H1 (cell line): ENCODE data around the gene DCANP1. TPM values are rescaled to one million over a fixed set of nuclear protein-coding genes. Genes with fewer than 3 reads are reported as not detected.

Experiments used
- HDAC2 ChIP-seq, 2 experiments: fragments of 300-600 bp in 1 of 2; sonication (generic) in 1 of 2; IDR thresholded peaks; 2 replicates each; pipeline ENCODE4 v1.6.1; 2011 to 2012; ENCODE audit warnings: low read depth in 2 of 2, low read length in 2 of 2, mild to moderate bottlenecking in 2 of 2, moderate library complexity in 2 of 2, borderline replicate concordance in 1 of 2, inconsistent platforms in 1 of 2
- POLR2AphosphoS5 ChIP-seq: IDR thresholded peaks from 2 replicates; pipeline ENCODE4 v1.6.1; 2011; ENCODE audit warnings: low read depth, low read length
- TAF7 ChIP-seq: optimal IDR thresholded peaks from 2 replicates; pipeline ENCODE3; 2011; ENCODE audit warnings: low read depth, mild to moderate bottlenecking, inconsistent platforms, low read length, moderate library complexity, borderline replicate concordance
- TBP ChIP-seq: IDR thresholded peaks from 2 replicates; pipeline ENCODE4 v1.6.1; 2011; ENCODE audit warnings: low read depth, low read length, improper control_type of control experiment
- TCF12 ChIP-seq: IDR thresholded peaks from 2 replicates; pipeline ENCODE4 v1.6.1; 2011; ENCODE audit warnings: low read depth, mild to moderate bottlenecking, low read length
- polyA plus RNA-seq, 7 experiments: library from polyadenylated mRNA; depleted of rRNA in 3 of 7; stranded (reverse) in 5 of 7; unstranded in 2 of 7; fragments of >200 nt in 5 of 7; fragments of 200-250 nt in 2 of 7; gene quantifications; 1 replicate in 5 of 7; 2 replicates in 1 of 7; 4 replicates in 1 of 7; pipeline versions ENCODE4 v1.2.1 to v1.2.3, GENCODE V29; 2011 to 2013; ENCODE audit warnings: missing spikeins in 2 of 7, mixed read lengths in 2 of 7
- total RNA-seq: library from RNA; stranded (reverse); fragmentation: NEBNext Ultra II Directional; extraction: Animal tissue kit (Norgen Biotek cat#: 25700); gene quantifications from 2 replicates; pipeline ENCODE4 v1.2.1, GENCODE V29; 2021
- TF ChIP-seq, protein P1 (sequence below): IDR thresholded peaks from 2 replicates; pipeline ENCODE4 v1.6.1; 2012; ENCODE audit warnings: inconsistent platforms

The DCANP1 gene
- total and polyA plus RNA-seq, 2 of the 8 experiments (the other 6 are each of a cell fraction or from before 2014, with no cell fraction given): not detected

DNA sequence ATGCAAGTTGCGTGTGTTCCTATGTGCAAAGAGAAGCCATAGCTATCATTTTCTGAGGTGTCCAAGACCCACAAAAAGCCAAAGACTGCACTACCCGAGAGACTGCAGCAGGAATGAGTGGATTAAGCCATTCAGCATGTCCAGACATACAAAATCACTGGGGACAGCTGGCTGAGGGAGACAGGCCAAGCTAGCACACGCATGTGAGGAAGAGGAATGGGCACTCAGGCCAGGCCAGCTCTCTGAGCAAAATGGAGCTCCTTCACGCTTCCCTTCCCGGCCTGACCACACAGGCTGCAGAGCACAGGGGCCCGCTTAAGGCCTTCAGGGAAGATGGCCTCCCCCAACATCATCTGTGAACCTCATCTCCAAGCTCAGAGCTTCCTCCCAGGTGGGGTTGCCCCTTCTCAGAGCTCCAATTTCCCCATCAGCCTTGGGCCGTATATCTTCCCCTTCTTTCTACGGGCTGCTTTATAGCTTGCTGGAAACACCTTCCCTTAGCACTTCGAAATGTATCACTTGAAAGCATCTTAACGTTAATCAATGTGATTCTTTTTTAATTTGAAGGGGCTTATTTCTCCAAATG lies 8.4 kb downstream of the DCANP1 start (continued):
- TF ChIP-seq POLR2AphosphoS5: no peak
- TF ChIP-seq TAF7: no peak
- no peak for TF ChIP-seq TBP
- no peak for TF ChIP-seq TCF12
- TF ChIP-seq HDAC2 (IDR thresholded peaks at IDR 0.05; ENCODE audit: borderline replicate concordance in 1 of 2, low read depth in 2 of 2, low read length in 2 of 2): no peak
- TF ChIP-seq, protein P1, sequence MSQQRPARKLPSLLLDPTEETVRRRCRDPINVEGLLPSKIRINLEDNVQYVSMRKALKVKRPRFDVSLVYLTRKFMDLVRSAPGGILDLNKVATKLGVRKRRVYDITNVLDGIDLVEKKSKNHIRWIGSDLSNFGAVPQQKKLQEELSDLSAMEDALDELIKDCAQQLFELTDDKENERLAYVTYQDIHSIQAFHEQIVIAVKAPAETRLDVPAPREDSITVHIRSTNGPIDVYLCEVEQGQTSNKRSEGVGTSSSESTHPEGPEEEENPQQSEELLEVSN: no peak
- TF ChIP-seq, all 59 proteins: peak for 0
